Germinal center (tissue), 1 donor: ENCODE data around the gene IMPDH2.

Source experiments
- DNase-seq: peaks from one replicate; pipeline ENCODE4 v3.0.0; 2012; ENCODE audit warnings: mixed read lengths, low spot score

IMPDH2 gene

GRCh38 chr3:49005998-49006397, 23.2 kb downstream of the IMPDH2 start:
- no peak for DNase-seq

GRCh38 chr3:49005303-49005680, 23.9 kb downstream of the IMPDH2 start:
- no peak for DNase-seq

GRCh38 chr3:49004352-49005302, 24.6 kb downstream of the IMPDH2 start:
- no peak for DNase-seq

- no peak for DNase-seq
Observed at GRCh38 chr3:49001155-49001554, 28.0 kb downstream of the IMPDH2 start.

GRCh38 chr3:48999085-48999858, 29.9 kb downstream of the IMPDH2 start:
- DNase-seq = no peak

GRCh38 chr3:48997714-48998637, 31.2 kb downstream of the IMPDH2 start:
- DNase-seq = no peak

- no peak for DNase-seq
Observed at GRCh38 chr3:48997102-48997635, 32.0 kb downstream of the IMPDH2 start.

- no peak for DNase-seq
Observed at GRCh38 chr3:48996640-48997039, 32.6 kb downstream of the IMPDH2 start.

GRCh38 chr3:48993834-48994233, 35.4 kb downstream of the IMPDH2 start:
- no peak for DNase-seq

GRCh38 chr3:48991851-48992545, 37.2 kb downstream of the IMPDH2 start:
- DNase-seq = no peak

- DNase-seq = no peak
Observed at GRCh38 chr3:48990636-48991469, 38.3 kb downstream of the IMPDH2 start.

GRCh38 chr3:48989796-48990635, 39.2 kb downstream of the IMPDH2 start, which contains the start of gene P4HTM:
Gene P4HTM, plus strand, starts transcription at chr3:48990241. Its CDS starts 16 bp downstream, at chr3:48990257.
- DNase-seq = peak; percentile 55

- no peak for DNase-seq
Observed at GRCh38 chr3:48989126-48989795, 39.9 kb downstream of the IMPDH2 start.

GRCh38 chr3:48985831-48986376, 43.3 kb downstream of the IMPDH2 start:
- DNase-seq = no peak

GRCh38 chr3:48984663-48985062, 44.5 kb downstream of the IMPDH2 start:
- no peak for DNase-seq

- no peak for DNase-seq
Observed at GRCh38 chr3:48983096-48983495, 46.1 kb downstream of the IMPDH2 start.

- no peak for DNase-seq
Observed at GRCh38 chr3:48982686-48983085, 46.5 kb downstream of the IMPDH2 start.

- DNase-seq = no peak
Observed at GRCh38 chr3:48982016-48982415, 47.2 kb downstream of the IMPDH2 start.
